Fibroblast of lung (primary cell): ENCODE results near the gene YEATS4.
"Not testable (repeated sequence)": the region's sequence is repeated elsewhere in the genome, so short reads cannot be mapped to it uniquely, and the experiment has no call there.

ENCODE experiments used
- EZH2 ChIP-seq: IDR thresholded peaks from 2 replicates; pipeline ENCODE4 v1.5.1; 2012; ENCODE audit warnings: low read length, control low read depth, mild to moderate bottlenecking; ENCODE audit errors: missing control alignments
- TF ChIP-seq, protein P1 (sequence below), 2 donors: IDR thresholded peaks in 1 of 2; conservative IDR thresholded peaks in 1 of 2; 1 replicate in 1 of 2; 2 replicates in 1 of 2; pipeline ENCODE4 v1.5.1; 2011 to 2012; ENCODE audit warnings: low read length in 2 of 2, control low read depth in 1 of 2, inconsistent platforms in 1 of 2, low read depth in 1 of 2, mild to moderate bottlenecking in 1 of 2

DNA sequence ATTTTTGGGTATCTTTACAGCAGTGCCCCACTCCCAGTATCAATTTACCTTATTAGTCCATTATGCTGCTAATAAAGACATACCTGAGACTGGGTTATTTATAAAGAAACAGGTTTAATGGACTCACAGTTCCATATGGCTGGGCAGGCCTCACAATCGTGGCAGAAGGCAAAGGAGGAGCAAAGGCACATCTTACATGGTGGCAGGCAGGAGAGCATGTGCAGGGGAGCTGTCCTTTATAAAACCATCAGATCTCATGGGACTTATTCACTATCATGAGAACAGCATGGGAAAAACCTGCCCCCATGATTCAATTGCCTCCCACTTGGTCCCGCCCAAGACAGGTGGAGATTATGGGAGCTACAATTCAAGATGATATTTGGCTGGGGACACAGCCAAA is 42.3 kb upstream of the YEATS4 start:
- TF ChIP-seq, protein P1, sequence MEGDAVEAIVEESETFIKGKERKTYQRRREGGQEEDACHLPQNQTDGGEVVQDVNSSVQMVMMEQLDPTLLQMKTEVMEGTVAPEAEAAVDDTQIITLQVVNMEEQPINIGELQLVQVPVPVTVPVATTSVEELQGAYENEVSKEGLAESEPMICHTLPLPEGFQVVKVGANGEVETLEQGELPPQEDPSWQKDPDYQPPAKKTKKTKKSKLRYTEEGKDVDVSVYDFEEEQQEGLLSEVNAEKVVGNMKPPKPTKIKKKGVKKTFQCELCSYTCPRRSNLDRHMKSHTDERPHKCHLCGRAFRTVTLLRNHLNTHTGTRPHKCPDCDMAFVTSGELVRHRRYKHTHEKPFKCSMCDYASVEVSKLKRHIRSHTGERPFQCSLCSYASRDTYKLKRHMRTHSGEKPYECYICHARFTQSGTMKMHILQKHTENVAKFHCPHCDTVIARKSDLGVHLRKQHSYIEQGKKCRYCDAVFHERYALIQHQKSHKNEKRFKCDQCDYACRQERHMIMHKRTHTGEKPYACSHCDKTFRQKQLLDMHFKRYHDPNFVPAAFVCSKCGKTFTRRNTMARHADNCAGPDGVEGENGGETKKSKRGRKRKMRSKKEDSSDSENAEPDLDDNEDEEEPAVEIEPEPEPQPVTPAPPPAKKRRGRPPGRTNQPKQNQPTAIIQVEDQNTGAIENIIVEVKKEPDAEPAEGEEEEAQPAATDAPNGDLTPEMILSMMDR (conservative IDR thresholded peaks at IDR 0.05 in 1 of 2, IDR thresholded peaks at IDR 0.05 in 1 of 2; ENCODE audit: low read depth in 1 of 2, low read length in 2 of 2) = not testable (repeated sequence)
- not testable (repeated sequence) for TF ChIP-seq EZH2
